B cell (primary cell): ENCODE measurements around the gene NCCRP1. TPM values are rescaled to one million over a fixed set of nuclear protein-coding genes. Genes with fewer than 3 reads are reported as not detected.

Source experiments
- ATAC-seq: fragments of 200-7000 bp; cut with Tn5 transposase; one replicate; pipeline ENCODE4 v1.10.0; 2021; ENCODE audit warnings: low read depth, mild to moderate bottlenecking, moderate number of reproducible peaks, moderate library complexity
- CTCF ChIA-PET: fragments of 350-600 bp; sonication (Branson Sonifier 250); formaldehyde crosslinking; loops from one replicate; lab custom pipeline; 2021; ENCODE audit warnings: antibody characterized with exemption, inconsistent platforms; lab: Charles Lee
- POLR2A ChIA-PET: fragments of 350-600 bp; sonication (Branson Sonifier 250); formaldehyde crosslinking; loops from one replicate; lab custom pipeline; 2021; ENCODE audit warnings: antibody characterized with exemption; lab: Charles Lee
- DNase-seq: peaks from one replicate; pipeline ENCODE4 v3.0.0; 2013
- H2AFZ ChIP-seq: 2 replicates; pipeline ENCODE4 v1.6.1; 2012; ENCODE audit warnings: mild to moderate bottlenecking, low read depth, low read length; ENCODE audit not compliant: insufficient read depth, poor library complexity, severe bottlenecking
- H3K27ac ChIP-seq, 2 donors: 1 replicate in 1 of 2; 2 replicates in 1 of 2; pipeline ENCODE4 v1.5.1; 2012 to 2013; ENCODE audit warnings: low read length in 2 of 2, mild to moderate bottlenecking in 2 of 2, moderate library complexity in 1 of 2
- H3K27me3 ChIP-seq, 4 experiments: fragments of 200-600 bp in 1 of 4; sonication (generic) in 1 of 4; replicated peaks in 1 of 4; 1 replicate in 2 of 4; 2 replicates in 2 of 4; pipeline versions ENCODE4 v1.6.1 to v1.7.0; 2013 to 2016; ENCODE audit warnings: low read length in 3 of 4, mild to moderate bottlenecking in 2 of 4, mixed read lengths in 1 of 4, moderate library complexity in 1 of 4; ENCODE audit not compliant: insufficient read depth in 4 of 4, control insufficient read depth in 3 of 4; ENCODE audit errors: control extremely low read depth in 1 of 4
- H3K36me3 ChIP-seq, 2 experiments: replicated peaks in 1 of 2; 1 replicate in 1 of 2; 2 replicates in 1 of 2; pipeline versions ENCODE4 v1.6.1 to v1.7.1; 2013; ENCODE audit warnings: low read length in 1 of 2; ENCODE audit not compliant: insufficient read depth in 2 of 2, control insufficient read depth in 1 of 2; ENCODE audit errors: control extremely low read depth in 1 of 2, extremely low read depth in 1 of 2
- H3K4me1 ChIP-seq, 2 donors: fragments of 200-600 bp in 1 of 2; sonication (generic) in 1 of 2; 1 replicate in 1 of 2; 2 replicates in 1 of 2; pipeline versions ENCODE4 v1.5.1 to v1.6.1; 2013 to 2017; ENCODE audit warnings: low read length in 2 of 2; ENCODE audit not compliant: control insufficient read depth in 2 of 2, insufficient read depth in 2 of 2
- H3K4me2 ChIP-seq: replicated peaks from 2 replicates; pipeline ENCODE3; 2012; ENCODE audit warnings: mild to moderate bottlenecking, low read depth, low read length; ENCODE audit not compliant: poor library complexity, severe bottlenecking
- H3K4me3 ChIP-seq, 5 experiments: fragments of 200-600 bp in 1 of 5; sonication (generic) in 1 of 5; 1 replicate in 3 of 5; 2 replicates in 2 of 5; pipeline versions ENCODE4 v1.5.1 to v1.7.0; 2011 to 2016; ENCODE audit warnings: low read length in 4 of 5, mild to moderate bottlenecking in 4 of 5, low read depth in 2 of 5, control low read depth in 1 of 5, moderate library complexity in 1 of 5; ENCODE audit not compliant: insufficient read depth in 1 of 5; ENCODE audit errors: control extremely low read depth in 1 of 5, extremely low read depth in 1 of 5
- H3K79me2 ChIP-seq: fragments of 200-600 bp; sonication (generic); one replicate; pipeline ENCODE4 v1.6.0; 2016; ENCODE audit warnings: low read length; ENCODE audit not compliant: control insufficient read depth, insufficient read depth
- H3K9ac ChIP-seq: fragments of 200-600 bp; sonication (generic); 2 replicates; pipeline ENCODE4 v1.6.1; 2017; ENCODE audit warnings: mild to moderate bottlenecking, low read length, moderate library complexity
- H3K9me3 ChIP-seq, 3 donors: one replicate each; pipeline versions ENCODE4 v1.6.1 to v1.7.1; 2013; ENCODE audit warnings: low read length in 2 of 3; ENCODE audit not compliant: control insufficient read depth in 2 of 3, insufficient read depth in 1 of 3; ENCODE audit errors: control extremely low read depth in 1 of 3
- H4K20me1 ChIP-seq: 2 replicates; pipeline ENCODE4 v1.6.0; 2012; ENCODE audit warnings: mild to moderate bottlenecking, low read length; ENCODE audit not compliant: insufficient read depth, control insufficient read depth, poor library complexity, severe bottlenecking
- H3K27ac Mint-ChIP-seq: one replicate; pipeline ENCODE4 v1.8.0; 2021; ENCODE audit warnings: mixed read lengths
- H3K27me3 Mint-ChIP-seq: one replicate; pipeline ENCODE4 v1.8.0; 2021; ENCODE audit warnings: mixed read lengths
- H3K4me1 Mint-ChIP-seq: one replicate; pipeline ENCODE4 v1.8.0; 2021; ENCODE audit warnings: mixed read lengths
- H3K4me3 Mint-ChIP-seq: one replicate; pipeline ENCODE4 v1.8.0; 2021; ENCODE audit warnings: mixed read lengths
- H3K9me3 Mint-ChIP-seq: one replicate; pipeline ENCODE4 v1.8.0; 2022; ENCODE audit warnings: mixed read lengths; ENCODE audit not compliant: insufficient read depth
- EZH2 ChIP-seq: IDR thresholded peaks from 2 replicates; pipeline ENCODE4 v1.6.1; 2012; ENCODE audit warnings: borderline replicate concordance, low read depth, mild to moderate bottlenecking, moderate library complexity, low read length; ENCODE audit not compliant: insufficient read depth, poor library complexity, severe bottlenecking
- WGBS: methylation state at CpG from one replicate; pipeline ENCODE4 v1.1.5; 2013; ENCODE audit warnings: missing lambda C conversion rate; ENCODE audit not compliant: insufficient coverage; 5-methylcytosine and 5-hydroxymethylcytosine counted together
- intact Hi-C: fragments of 100-400 bp; cut with micrococcal nuclease; formaldehyde crosslinking; loops from one replicate; pipeline ENCODE4 v1.10.0; 2022
- polyA plus RNA-seq: library from polyadenylated mRNA; depleted of rRNA; stranded (reverse); fragments of >200 nt; gene quantifications from 2 replicates; pipeline ENCODE4 v1.2.3, GENCODE V29; 2012
- total RNA-seq, 2 donors: library from RNA; stranded (reverse); fragments of 120-200 nt in 1 of 2; gene quantifications; 1 replicate in 1 of 2; 2 replicates in 1 of 2; pipeline versions ENCODE4 v1.2.3 to v1.2.4, GENCODE V29; 2013 to 2022
- TF ChIP-seq, protein P1 (sequence below): fragments of 200-600 bp; IDR thresholded peaks from one replicate; pipeline ENCODE4 v1.8.0; 2022; ENCODE audit warnings: antibody characterized with exemption, mild to moderate bottlenecking

NCCRP1 gene
- total and polyA plus RNA-seq, 2 donors (not counting 1 experiment from before 2014, with no cell fraction given) = 0.04 TPM; not detected in 1

DNA sequence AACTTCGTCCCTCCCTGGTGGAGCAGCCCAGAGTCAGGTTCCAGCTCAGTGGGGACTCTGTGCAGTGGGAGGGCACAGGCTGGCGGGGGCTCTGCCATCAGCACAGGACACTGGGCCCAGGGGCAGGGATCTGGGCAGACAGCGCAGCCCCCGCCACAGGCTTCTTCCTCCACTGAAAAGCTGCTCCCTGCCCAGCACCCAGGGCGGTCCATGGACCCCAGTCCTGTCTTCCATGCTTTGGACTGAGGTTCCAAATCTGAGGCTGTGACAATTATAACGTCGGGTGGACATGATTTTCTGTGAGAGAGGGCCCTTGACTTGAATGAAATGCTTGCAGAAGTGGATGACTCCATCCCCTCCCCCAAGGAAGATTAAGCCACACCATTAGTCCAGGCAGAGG is 21.2 kb upstream of the NCCRP1 start:
- no peak for TF ChIP-seq EZH2
- TF ChIP-seq, protein P1, sequence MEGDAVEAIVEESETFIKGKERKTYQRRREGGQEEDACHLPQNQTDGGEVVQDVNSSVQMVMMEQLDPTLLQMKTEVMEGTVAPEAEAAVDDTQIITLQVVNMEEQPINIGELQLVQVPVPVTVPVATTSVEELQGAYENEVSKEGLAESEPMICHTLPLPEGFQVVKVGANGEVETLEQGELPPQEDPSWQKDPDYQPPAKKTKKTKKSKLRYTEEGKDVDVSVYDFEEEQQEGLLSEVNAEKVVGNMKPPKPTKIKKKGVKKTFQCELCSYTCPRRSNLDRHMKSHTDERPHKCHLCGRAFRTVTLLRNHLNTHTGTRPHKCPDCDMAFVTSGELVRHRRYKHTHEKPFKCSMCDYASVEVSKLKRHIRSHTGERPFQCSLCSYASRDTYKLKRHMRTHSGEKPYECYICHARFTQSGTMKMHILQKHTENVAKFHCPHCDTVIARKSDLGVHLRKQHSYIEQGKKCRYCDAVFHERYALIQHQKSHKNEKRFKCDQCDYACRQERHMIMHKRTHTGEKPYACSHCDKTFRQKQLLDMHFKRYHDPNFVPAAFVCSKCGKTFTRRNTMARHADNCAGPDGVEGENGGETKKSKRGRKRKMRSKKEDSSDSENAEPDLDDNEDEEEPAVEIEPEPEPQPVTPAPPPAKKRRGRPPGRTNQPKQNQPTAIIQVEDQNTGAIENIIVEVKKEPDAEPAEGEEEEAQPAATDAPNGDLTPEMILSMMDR = no peak
- Histone ChIP-seq H4K20me1 (no peaks in the 10 kb centered on the region), H3K4me3 (no peak overlapping the region), H3K27ac (no peak overlapping the region), H3K36me3 (peaks cover 0 to 19% of the 10 kb centered on the region in 2 experiments), H3K4me1 (no peaks in the 10 kb centered on the region), H3K9ac (no peak overlapping the region), H2AFZ (no peak overlapping the region), H3K79me2 (no peaks in the 10 kb centered on the region), H3K4me2 (no peak overlapping the region), H3K9me3 (no peaks in the 10 kb centered on the region), H3K27me3 (no peaks in the 10 kb centered on the region)
- DNase-seq (no peak), ATAC-seq (no peak)
- H3K9me3 Mint-ChIP-seq = no peaks in the 10 kb centered on the region
- CTCF ChIA-PET = no interaction called here
- intact Hi-C loops = no loop called here
- H3K27me3 Mint-ChIP-seq = no peaks in the 10 kb centered on the region
- POLR2A ChIA-PET = no interaction called here
- H3K27ac Mint-ChIP-seq = no peak overlapping the region
- 98% methylated on average over 5 of the region's 7 CpGs for WGBS
- no peak overlapping the region for H3K4me3 Mint-ChIP-seq
- no peaks in the 10 kb centered on the region for H3K4me1 Mint-ChIP-seq

DNA sequence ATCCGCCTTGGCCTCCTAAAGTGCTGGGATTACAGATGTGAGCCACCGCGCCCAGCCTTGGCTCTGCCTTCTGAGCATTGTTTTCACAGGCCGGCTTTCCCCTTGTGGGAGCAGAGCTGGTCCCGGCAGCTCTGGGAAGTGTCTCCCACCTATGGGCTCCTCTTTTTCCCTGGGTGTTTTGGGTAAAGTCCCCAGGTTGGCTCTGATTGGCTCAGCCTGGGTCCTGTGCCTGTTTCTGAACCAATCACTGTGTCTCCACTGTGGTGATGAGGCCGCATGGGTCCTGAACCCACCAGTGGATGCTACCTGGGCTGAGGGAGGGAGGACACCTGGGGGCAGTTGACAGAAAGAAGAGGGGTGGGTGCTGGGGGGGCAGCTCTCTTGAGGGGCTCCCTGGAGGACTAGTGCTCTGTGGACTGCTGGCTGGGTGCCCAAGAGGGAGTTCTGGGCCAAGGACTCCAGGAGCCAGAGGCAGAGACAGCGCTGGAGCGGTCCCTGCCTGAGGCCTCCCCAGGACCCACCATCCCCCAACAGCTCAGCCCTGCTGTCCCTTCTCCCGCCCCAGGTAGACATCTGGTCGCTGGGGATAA is 19.6 kb upstream of the NCCRP1 start:
- TF ChIP-seq, protein P1 = no peak
- TF ChIP-seq EZH2 = no peak
- ChIA-PET POLR2A (no interaction called here), CTCF (no interaction called here)
- no peaks in the 10 kb centered on the region for H3K79me2 ChIP-seq
- H3K4me3 ChIP-seq = no peak overlapping the region
- H3K4me1 Mint-ChIP-seq = no peaks in the 10 kb centered on the region
- H3K27me3 ChIP-seq = no peaks in the 10 kb centered on the region
- H2AFZ ChIP-seq = no peak overlapping the region
- no peaks in the 10 kb centered on the region for H3K4me1 ChIP-seq
- no peaks in the 10 kb centered on the region for H3K9me3 ChIP-seq
- H3K27me3 Mint-ChIP-seq = no peaks in the 10 kb centered on the region
- intact Hi-C loops = no loop called here
- no peak overlapping the region for H3K27ac ChIP-seq
- H3K9ac ChIP-seq = no peak overlapping the region
- H3K27ac Mint-ChIP-seq = no peak overlapping the region
- 99% methylated on average over 6 of the region's 10 CpGs for WGBS
- no peak overlapping the region for H3K4me2 ChIP-seq
- H3K4me3 Mint-ChIP-seq = no peak overlapping the region
- no peaks in the 10 kb centered on the region for H4K20me1 ChIP-seq
- H3K9me3 Mint-ChIP-seq = no peaks in the 10 kb centered on the region
- DNase-seq (no peak), ATAC-seq (no peak)
- H3K36me3 ChIP-seq = peaks cover 0 to 15% of the 10 kb centered on the region in 2 experiments
